Measurements from ENCODE around the gene RNF26.

DNA sequence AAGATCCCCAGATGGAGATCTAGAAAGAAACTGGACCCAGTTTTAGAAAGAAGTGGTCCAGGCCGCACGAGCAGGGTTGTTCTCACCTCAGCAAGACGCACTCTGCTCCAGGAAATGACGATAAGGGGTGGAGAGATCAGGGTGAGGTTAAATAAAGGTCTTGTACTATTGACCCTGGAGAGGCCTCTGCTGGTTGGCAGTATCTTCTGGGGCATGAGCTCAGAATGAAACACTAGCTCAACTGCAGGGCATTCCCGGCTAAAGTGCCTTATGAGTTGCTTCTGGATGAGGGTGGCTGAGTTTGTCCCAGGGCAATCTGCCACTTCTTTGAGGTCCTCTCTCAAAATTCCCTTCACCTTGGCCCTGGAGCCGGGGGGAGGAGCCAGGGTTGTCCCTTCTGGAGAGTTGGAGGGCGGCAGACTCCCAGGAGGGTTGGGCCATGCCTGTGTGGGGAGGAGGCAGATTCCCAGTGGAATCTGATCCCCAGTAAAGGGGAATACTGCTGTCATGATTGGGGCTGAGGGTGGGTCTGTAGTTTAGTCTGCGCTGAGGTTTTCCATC lies 36.2 kb downstream of the RNF26 start:
- TF ChIP-seq, protein P1, sequence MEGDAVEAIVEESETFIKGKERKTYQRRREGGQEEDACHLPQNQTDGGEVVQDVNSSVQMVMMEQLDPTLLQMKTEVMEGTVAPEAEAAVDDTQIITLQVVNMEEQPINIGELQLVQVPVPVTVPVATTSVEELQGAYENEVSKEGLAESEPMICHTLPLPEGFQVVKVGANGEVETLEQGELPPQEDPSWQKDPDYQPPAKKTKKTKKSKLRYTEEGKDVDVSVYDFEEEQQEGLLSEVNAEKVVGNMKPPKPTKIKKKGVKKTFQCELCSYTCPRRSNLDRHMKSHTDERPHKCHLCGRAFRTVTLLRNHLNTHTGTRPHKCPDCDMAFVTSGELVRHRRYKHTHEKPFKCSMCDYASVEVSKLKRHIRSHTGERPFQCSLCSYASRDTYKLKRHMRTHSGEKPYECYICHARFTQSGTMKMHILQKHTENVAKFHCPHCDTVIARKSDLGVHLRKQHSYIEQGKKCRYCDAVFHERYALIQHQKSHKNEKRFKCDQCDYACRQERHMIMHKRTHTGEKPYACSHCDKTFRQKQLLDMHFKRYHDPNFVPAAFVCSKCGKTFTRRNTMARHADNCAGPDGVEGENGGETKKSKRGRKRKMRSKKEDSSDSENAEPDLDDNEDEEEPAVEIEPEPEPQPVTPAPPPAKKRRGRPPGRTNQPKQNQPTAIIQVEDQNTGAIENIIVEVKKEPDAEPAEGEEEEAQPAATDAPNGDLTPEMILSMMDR (IDR thresholded peaks at IDR 0.05): no peak
- peak in 1 of 2 donors; percentile 51 for TF ChIP-seq POLR2A (IDR thresholded peaks at IDR 0.05)
